ENCODE data around the gene BAD.

DNA sequence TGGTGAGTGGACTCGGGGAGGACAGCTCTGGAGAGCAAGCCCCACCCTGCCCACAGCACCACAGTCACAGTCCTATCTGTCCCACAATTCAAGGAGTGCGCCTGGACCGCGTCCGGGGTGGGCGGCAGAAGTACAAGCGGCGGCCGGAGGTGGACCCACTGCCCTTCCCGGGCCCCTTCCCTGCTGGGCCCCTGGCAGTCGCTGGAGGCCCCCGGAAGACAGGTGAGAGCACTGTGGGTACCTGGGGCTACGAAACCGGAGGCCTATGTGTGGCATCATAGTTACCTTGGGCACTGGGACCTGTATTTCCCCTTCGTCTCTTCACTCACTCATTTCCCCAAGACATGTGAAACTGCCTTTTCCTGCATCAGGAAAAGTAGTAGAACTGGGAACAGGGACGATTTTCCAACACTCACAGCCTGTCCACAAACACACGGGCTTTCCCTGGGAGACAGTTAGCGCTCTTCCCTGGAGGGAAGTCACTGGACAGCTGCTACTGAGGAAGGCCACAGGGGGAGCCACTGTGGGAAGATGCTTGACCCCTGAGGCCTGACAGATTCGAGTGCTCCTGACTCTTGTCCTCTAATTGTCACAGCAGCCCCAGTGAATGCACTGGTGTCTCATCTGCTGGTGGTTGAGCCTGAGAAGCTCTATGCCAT, 29.8 kb upstream of the BAD start:
- TF ChIP-seq, protein P1, sequence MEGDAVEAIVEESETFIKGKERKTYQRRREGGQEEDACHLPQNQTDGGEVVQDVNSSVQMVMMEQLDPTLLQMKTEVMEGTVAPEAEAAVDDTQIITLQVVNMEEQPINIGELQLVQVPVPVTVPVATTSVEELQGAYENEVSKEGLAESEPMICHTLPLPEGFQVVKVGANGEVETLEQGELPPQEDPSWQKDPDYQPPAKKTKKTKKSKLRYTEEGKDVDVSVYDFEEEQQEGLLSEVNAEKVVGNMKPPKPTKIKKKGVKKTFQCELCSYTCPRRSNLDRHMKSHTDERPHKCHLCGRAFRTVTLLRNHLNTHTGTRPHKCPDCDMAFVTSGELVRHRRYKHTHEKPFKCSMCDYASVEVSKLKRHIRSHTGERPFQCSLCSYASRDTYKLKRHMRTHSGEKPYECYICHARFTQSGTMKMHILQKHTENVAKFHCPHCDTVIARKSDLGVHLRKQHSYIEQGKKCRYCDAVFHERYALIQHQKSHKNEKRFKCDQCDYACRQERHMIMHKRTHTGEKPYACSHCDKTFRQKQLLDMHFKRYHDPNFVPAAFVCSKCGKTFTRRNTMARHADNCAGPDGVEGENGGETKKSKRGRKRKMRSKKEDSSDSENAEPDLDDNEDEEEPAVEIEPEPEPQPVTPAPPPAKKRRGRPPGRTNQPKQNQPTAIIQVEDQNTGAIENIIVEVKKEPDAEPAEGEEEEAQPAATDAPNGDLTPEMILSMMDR (optimal IDR thresholded peaks at IDR 0.05 in 1 of 3, IDR thresholded peaks at IDR 0.05 in 1 of 3, conservative IDR thresholded peaks at IDR 0.05 in 1 of 3; ENCODE audit: extremely low read depth in 1 of 3, insufficient read depth in 2 of 3, low read length in 3 of 3): peak; percentile 3 to 21 (median 20)
- no peak for TF ChIP-seq EZH2 (IDR thresholded peaks at IDR 0.05; ENCODE audit: low read length)

Measured in keratinocyte (primary cell).